ENCODE data around the gene BCAP31. TPM values are rescaled to one million over a fixed set of nuclear protein-coding genes. Genes with fewer than 3 reads are reported as not detected.
A peak's percentile ranks its signal among the peaks of the same experiment; 100 is the strongest.
"Not testable (repeated sequence)": the region's sequence is repeated elsewhere in the genome, so short reads cannot be mapped to it uniquely, and the experiment has no call there.

BCAP31 gene
- total RNA-seq, 4 donors from 2014 or later: 76.1 to 125 (median 104) TPM

GRCh38 chrX:153693216-153694086, 30.7 kb downstream of the BCAP31 start:
- H3K4me1 ChIP-seq: peaks cover 0 to 24% (median 0%) of the 10 kb centered on the region in 3 donors
- 60% methylated on average over 2 of the region's 31 CpGs; no CpG with 5 or more reads in 1 of the 2 donors for WGBS, 2 donors (ENCODE audit: low coverage in 1 of 2)
- H3K36me3 ChIP-seq: peaks cover 0 to 37% of the 10 kb centered on the region in 2 donors
- ATAC-seq: no peak
- no peak overlapping the region for H3K27ac ChIP-seq
- TF ChIP-seq CTCF (IDR thresholded peaks at IDR 0.05) (no peak), POLR2AphosphoS5 (IDR thresholded peaks at IDR 0.05) (no peak), POLR2A (IDR thresholded peaks at IDR 0.05) (no peak), EP300 (IDR thresholded peaks at IDR 0.05) (no peak)
- H3K4me3 ChIP-seq: no peak overlapping the region
- H3K9me3 ChIP-seq: no peaks in the 10 kb centered on the region
- H3K27me3 ChIP-seq: no peaks in the 10 kb centered on the region

- ATAC-seq: no peak
- no CpG with 5 or more reads among the region's 24 CpGs for WGBS, 2 donors (ENCODE audit: low coverage in 1 of 2)
- H3K4me3 ChIP-seq: no peak overlapping the region
- H3K9me3 ChIP-seq: no peaks in the 10 kb centered on the region
- H3K36me3 ChIP-seq: peaks cover 0 to 33% of the 10 kb centered on the region in 2 donors
- H3K4me1 ChIP-seq: peaks cover 0 to 24% (median 0%) of the 10 kb centered on the region in 3 donors
- no peaks in the 10 kb centered on the region for H3K27me3 ChIP-seq
- peak overlapping the region in 1 of 4 donors; percentile 24 for H3K27ac ChIP-seq
- TF ChIP-seq CTCF (IDR thresholded peaks at IDR 0.05) (no peak), POLR2A (IDR thresholded peaks at IDR 0.05) (no peak), EP300 (IDR thresholded peaks at IDR 0.05) (no peak), POLR2AphosphoS5 (IDR thresholded peaks at IDR 0.05) (no peak)
Observed at GRCh38 chrX:153692611-153693156, 31.5 kb downstream of the BCAP31 start.

GRCh38 chrX:153692003-153692402, 32.2 kb downstream of the BCAP31 start:
- peak overlapping the region in 1 of 4 donors; percentile 24 for H3K27ac ChIP-seq
- no peaks in the 10 kb centered on the region for H3K9me3 ChIP-seq
- TF ChIP-seq EP300 (IDR thresholded peaks at IDR 0.05) (no peak), CTCF (IDR thresholded peaks at IDR 0.05) (no peak), POLR2AphosphoS5 (IDR thresholded peaks at IDR 0.05) (no peak), POLR2A (IDR thresholded peaks at IDR 0.05) (no peak)
- no peaks in the 10 kb centered on the region for H3K27me3 ChIP-seq
- H3K4me1 ChIP-seq: peaks cover 0 to 29% (median 0%) of the 10 kb centered on the region in 3 donors
- H3K36me3 ChIP-seq: peaks cover 0 to 26% of the 10 kb centered on the region in 2 donors
- ATAC-seq: no peak
- H3K4me3 ChIP-seq: no peak overlapping the region
- WGBS, 2 donors (ENCODE audit: low coverage in 1 of 2): 80% methylated on average over 1 of the region's 4 CpGs; no CpG with 5 or more reads in 1 of the 2 donors

GRCh38 chrX:153691032-153691827, 33.0 kb downstream of the BCAP31 start:
- not testable (repeated sequence) for H3K4me3 ChIP-seq, H3K27me3 ChIP-seq, H3K9me3 ChIP-seq, ATAC-seq
- Histone ChIP-seq H3K27ac (peak overlapping the region in 1 of 4 donors; percentile 19), H3K36me3 (peaks cover 0 to 19% of the 10 kb centered on the region in 2 donors), H3K4me1 (peaks cover 0 to 33% (median 0%) of the 10 kb centered on the region in 3 donors)
- WGBS, 2 donors (ENCODE audit: low coverage in 1 of 2): no CpG with 5 or more reads among the region's 21 CpGs

GRCh38 chrX:153690466-153690865, 33.7 kb downstream of the BCAP31 start:
- TF ChIP-seq EP300 (IDR thresholded peaks at IDR 0.05) (no peak), POLR2AphosphoS5 (IDR thresholded peaks at IDR 0.05) (no peak), POLR2A (IDR thresholded peaks at IDR 0.05) (no peak), CTCF (IDR thresholded peaks at IDR 0.05) (no peak)
- WGBS, 2 donors (ENCODE audit: low coverage in 1 of 2): no CpG with 5 or more reads among the region's 14 CpGs
- H3K4me3 ChIP-seq: peak overlapping the region in 1 of 2 donors; percentile 65
- H3K36me3 ChIP-seq: peaks cover 0 to 12% of the 10 kb centered on the region in 2 donors
- ATAC-seq: no peak
- H3K27me3 ChIP-seq: no peaks in the 10 kb centered on the region
- H3K9me3 ChIP-seq: no peaks in the 10 kb centered on the region
- peak overlapping the region in 3 of 4 donors; percentile 82 to 88 (median 87) for H3K27ac ChIP-seq
- H3K4me1 ChIP-seq: peaks cover 0 to 33% (median 0%) of the 10 kb centered on the region in 3 donors

Measured in gastroesophageal sphincter (tissue), 4 donors.